ENCODE data around the gene ABI1. TPM values are rescaled to one million over a fixed set of nuclear protein-coding genes. Genes with fewer than 3 reads are reported as not detected.

The ABI1 gene
- total RNA-seq, 3 donors from 2014 or later: 50.5 to 75.7 (median 56.6) TPM

DNA sequence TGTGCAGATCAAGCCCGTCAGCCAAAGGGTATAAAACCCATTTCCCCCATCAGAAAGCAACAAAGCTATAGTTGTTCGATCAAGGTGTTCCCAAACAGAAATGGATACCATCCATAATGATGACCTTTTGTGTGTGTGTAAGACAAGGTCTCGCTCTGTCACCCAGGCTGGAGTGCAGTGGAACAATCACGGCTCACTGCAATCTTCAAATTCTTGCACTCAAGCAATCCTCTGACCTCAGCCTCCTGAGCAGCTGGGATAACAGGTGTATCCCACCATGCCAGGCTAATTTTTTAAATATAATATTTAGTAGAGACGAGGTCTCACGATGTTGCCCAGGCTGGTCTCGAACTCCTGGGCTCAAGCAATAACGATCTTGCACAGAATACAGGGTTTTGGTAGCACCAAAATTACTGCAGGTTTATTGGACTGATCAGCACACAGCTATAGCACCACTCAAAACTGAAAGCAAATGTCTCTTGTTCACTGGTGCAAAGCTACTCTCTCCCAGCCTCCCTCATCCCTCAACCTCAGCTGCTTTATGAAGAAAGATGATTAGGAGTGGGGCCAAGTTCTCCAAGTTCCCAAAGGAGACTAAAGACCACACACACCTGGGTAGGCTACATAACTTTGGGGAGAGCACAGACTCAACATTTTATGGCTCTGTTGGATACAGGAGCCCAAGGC, 80.5 kb downstream of the ABI1 start:
- H3K4me3 ChIP-seq: no peak overlapping the region
- TF ChIP-seq, protein P1, sequence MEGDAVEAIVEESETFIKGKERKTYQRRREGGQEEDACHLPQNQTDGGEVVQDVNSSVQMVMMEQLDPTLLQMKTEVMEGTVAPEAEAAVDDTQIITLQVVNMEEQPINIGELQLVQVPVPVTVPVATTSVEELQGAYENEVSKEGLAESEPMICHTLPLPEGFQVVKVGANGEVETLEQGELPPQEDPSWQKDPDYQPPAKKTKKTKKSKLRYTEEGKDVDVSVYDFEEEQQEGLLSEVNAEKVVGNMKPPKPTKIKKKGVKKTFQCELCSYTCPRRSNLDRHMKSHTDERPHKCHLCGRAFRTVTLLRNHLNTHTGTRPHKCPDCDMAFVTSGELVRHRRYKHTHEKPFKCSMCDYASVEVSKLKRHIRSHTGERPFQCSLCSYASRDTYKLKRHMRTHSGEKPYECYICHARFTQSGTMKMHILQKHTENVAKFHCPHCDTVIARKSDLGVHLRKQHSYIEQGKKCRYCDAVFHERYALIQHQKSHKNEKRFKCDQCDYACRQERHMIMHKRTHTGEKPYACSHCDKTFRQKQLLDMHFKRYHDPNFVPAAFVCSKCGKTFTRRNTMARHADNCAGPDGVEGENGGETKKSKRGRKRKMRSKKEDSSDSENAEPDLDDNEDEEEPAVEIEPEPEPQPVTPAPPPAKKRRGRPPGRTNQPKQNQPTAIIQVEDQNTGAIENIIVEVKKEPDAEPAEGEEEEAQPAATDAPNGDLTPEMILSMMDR (IDR thresholded peaks at IDR 0.05): no peak
- no peak for TF ChIP-seq POLR2AphosphoS5 (IDR thresholded peaks at IDR 0.05)
- TF ChIP-seq POLR2A (IDR thresholded peaks at IDR 0.05): no peak
- H3K4me1 ChIP-seq: no peaks in the 10 kb centered on the region
- no peaks in the 10 kb centered on the region for H3K36me3 ChIP-seq
- no peaks in the 10 kb centered on the region for H3K9me3 ChIP-seq
- no peaks in the 10 kb centered on the region for H3K27me3 ChIP-seq
- intact Hi-C loops (cut with DNase I; ENCODE audit: low total_unique reads): no loop called here
- peak overlapping the region; percentile 56 to 79 for H3K27ac ChIP-seq
- DNase-seq (ENCODE audit: low spot score in 2 of 2): no peak

DNA sequence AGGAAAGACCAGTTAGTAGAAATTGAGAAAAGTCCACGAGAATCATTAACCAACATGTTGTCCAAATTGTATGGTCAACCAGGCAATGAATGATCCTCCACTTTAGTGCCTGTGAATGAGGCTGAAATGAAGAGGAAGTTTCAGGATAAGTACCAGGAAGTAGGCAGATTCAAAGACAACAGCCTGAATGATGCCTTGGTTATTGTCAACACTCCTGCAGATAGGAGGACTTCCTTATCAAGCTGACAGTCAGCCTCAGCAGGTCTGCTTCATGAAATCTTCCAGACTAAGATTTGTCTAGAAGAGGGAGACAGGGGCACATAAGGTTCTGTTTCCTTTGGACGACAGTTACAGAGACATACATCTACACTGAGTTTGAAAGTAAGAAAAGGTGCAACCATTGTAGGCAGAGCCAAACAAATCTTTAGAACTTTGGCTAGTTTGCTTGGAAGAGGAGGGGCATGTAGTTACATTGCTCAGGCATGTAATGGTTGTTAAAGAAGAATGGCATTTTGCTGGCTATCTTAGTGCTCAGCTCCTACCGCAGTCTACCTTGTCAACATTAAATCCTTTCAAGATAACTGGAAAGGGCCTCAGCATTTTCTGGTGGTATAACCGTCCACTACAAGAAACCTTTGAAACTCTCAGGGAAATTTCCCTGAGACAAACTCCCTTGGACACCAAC, 81.4 kb downstream of the ABI1 start:
- H3K36me3 ChIP-seq: no peaks in the 10 kb centered on the region
- H3K9me3 ChIP-seq: no peaks in the 10 kb centered on the region
- no peak for DNase-seq (ENCODE audit: low spot score in 2 of 2)
- intact Hi-C loops (cut with DNase I; ENCODE audit: low total_unique reads): no loop called here
- H3K4me1 ChIP-seq: no peaks in the 10 kb centered on the region
- no peaks in the 10 kb centered on the region for H3K27me3 ChIP-seq
- no peak overlapping the region for H3K27ac ChIP-seq
- TF ChIP-seq POLR2A (IDR thresholded peaks at IDR 0.05) (no peak), POLR2AphosphoS5 (IDR thresholded peaks at IDR 0.05) (no peak)
- TF ChIP-seq, protein P1 (IDR thresholded peaks at IDR 0.05): no peak
- H3K4me3 ChIP-seq: no peak overlapping the region

DNA sequence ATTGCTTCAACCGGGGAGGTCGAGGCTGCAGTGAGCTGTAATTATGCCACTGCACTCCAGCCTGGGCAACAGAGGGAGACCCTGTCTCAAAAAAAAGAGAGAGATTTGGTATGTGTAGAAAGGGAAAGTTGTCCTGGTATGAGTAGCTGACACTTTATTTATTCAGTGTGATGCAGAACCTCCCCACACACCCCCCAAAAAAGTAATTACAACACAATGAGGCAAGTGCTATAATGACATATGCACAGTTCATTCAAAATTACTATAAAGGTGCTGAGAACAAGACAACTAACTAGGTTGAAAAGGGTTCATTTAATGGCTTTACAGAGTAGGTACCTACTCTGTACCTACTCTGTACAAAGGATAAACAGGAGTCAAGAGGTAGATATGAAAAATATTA, 83.1 kb downstream of the ABI1 start:
- DNase-seq (ENCODE audit: low spot score in 2 of 2): no peak
- H3K36me3 ChIP-seq: no peaks in the 10 kb centered on the region
- no peaks in the 10 kb centered on the region for H3K27me3 ChIP-seq
- H3K4me1 ChIP-seq: no peaks in the 10 kb centered on the region
- TF ChIP-seq, protein P1 (IDR thresholded peaks at IDR 0.05): no peak
- no peak for TF ChIP-seq POLR2A (IDR thresholded peaks at IDR 0.05)
- no peak for TF ChIP-seq POLR2AphosphoS5 (IDR thresholded peaks at IDR 0.05)
- no peaks in the 10 kb centered on the region for H3K9me3 ChIP-seq
- H3K4me3 ChIP-seq: no peak overlapping the region
- intact Hi-C loops (cut with DNase I; ENCODE audit: low total_unique reads): no loop called here
- H3K27ac ChIP-seq: no peak overlapping the region

DNA sequence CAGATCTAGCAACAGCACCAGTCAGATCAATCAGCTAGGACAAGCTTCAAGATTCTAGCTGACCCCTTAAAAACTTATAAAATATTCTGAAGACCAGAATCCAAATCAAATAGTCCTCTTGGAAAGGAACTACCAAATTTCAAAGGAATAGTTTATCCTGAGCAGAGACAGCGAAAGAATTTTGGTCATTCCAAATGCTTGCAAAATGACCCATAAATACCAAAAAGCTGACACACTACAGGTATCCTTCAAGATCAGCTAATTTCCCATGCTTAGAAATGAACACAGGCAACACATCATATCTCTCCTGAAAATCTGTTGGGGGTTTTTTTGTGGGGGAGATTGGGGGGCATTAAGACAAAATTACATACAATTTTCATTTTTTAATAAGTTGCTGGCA, 84.5 kb downstream of the ABI1 start:
- H3K27ac ChIP-seq: no peak overlapping the region
- no peak for DNase-seq (ENCODE audit: low spot score in 2 of 2)
- intact Hi-C loops (cut with DNase I; ENCODE audit: low total_unique reads): no loop called here
- H3K9me3 ChIP-seq: no peaks in the 10 kb centered on the region
- H3K36me3 ChIP-seq: no peaks in the 10 kb centered on the region
- TF ChIP-seq, protein P1 (IDR thresholded peaks at IDR 0.05): no peak
- TF ChIP-seq POLR2AphosphoS5 (IDR thresholded peaks at IDR 0.05) (no peak), POLR2A (IDR thresholded peaks at IDR 0.05) (no peak)
- H3K4me3 ChIP-seq: no peak overlapping the region
- no peaks in the 10 kb centered on the region for H3K27me3 ChIP-seq
- H3K4me1 ChIP-seq: no peaks in the 10 kb centered on the region

DNA sequence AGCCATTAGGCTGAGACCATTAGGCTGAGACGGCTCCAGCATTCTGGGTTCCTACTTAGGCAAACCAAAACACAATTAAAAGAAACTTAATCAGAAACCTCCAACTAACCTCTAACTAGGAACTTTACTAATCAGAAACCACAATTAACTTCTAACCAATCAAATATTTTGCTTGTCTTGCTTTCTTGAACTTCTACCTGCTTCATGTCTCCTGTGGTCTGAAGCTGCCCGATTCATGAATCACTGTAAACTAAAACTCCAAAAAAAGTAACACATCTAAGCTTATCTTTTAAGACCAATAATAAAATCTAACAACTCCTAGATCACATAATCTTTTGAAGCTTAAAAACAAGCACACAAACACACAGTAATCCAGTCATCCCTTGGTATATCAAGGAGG, 87.1 kb downstream of the ABI1 start:
- H3K4me3 ChIP-seq: no peak overlapping the region
- intact Hi-C loops (cut with DNase I; ENCODE audit: low total_unique reads): no loop called here
- H3K27me3 ChIP-seq: no peaks in the 10 kb centered on the region
- H3K27ac ChIP-seq: no peak overlapping the region
- no peak for DNase-seq (ENCODE audit: low spot score in 2 of 2)
- TF ChIP-seq POLR2AphosphoS5 (IDR thresholded peaks at IDR 0.05): no peak
- TF ChIP-seq, protein P1 (IDR thresholded peaks at IDR 0.05): no peak
- H3K36me3 ChIP-seq: no peaks in the 10 kb centered on the region
- H3K9me3 ChIP-seq: no peaks in the 10 kb centered on the region
- no peaks in the 10 kb centered on the region for H3K4me1 ChIP-seq
